Gastrocnemius medialis (tissue), 4 donors: Measurements from ENCODE around the gene MAML3.

Experiments
- POLR2A ChIP-seq, 2 donors: fragments of 450-650 bp; IDR thresholded peaks; one replicate each; pipeline ENCODE4 v1.6.1; 2017; ENCODE audit warnings: antibody characterized with exemption in 2 of 2, mild to moderate bottlenecking in 2 of 2, moderate library complexity in 2 of 2
- TF ChIP-seq, protein P1 (sequence below), 5 experiments: fragments of 450-650 bp in 3 of 5; fragments of 200-600 bp in 2 of 5; sonication (generic) in 2 of 5; IDR thresholded peaks in 4 of 5; conservative IDR thresholded peaks in 1 of 5; 1 replicate in 4 of 5; 2 replicates in 1 of 5; pipeline ENCODE4 v1.5.1; 2016 to 2019; ENCODE audit warnings: antibody characterized with exemption in 5 of 5, mild to moderate bottlenecking in 3 of 5, moderate library complexity in 3 of 5

DNA sequence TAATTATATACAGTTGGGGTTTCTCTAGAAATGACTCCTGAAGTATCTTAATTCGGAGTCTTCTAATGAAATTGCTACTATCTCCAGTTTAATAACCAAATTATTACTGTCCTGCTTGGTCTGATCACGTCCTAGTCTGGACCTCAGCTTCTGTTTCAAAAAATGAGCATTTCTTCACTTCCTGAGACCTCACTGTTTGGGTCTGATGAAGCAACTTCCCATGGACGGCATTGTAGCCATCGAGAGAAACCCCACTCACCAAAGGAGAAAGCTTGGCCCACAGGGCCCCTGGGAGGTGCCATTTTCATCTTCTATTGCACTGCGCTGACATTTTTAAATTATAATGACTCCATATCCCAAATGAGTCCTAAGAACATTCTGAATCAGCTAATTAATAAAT lies 310.3 kb downstream of the MAML3 start:
- TF ChIP-seq, protein P1, sequence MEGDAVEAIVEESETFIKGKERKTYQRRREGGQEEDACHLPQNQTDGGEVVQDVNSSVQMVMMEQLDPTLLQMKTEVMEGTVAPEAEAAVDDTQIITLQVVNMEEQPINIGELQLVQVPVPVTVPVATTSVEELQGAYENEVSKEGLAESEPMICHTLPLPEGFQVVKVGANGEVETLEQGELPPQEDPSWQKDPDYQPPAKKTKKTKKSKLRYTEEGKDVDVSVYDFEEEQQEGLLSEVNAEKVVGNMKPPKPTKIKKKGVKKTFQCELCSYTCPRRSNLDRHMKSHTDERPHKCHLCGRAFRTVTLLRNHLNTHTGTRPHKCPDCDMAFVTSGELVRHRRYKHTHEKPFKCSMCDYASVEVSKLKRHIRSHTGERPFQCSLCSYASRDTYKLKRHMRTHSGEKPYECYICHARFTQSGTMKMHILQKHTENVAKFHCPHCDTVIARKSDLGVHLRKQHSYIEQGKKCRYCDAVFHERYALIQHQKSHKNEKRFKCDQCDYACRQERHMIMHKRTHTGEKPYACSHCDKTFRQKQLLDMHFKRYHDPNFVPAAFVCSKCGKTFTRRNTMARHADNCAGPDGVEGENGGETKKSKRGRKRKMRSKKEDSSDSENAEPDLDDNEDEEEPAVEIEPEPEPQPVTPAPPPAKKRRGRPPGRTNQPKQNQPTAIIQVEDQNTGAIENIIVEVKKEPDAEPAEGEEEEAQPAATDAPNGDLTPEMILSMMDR (IDR thresholded peaks at IDR 0.05 in 4 of 5, conservative IDR thresholded peaks at IDR 0.05 in 1 of 5), result no peak
- no peak for TF ChIP-seq POLR2A (IDR thresholded peaks at IDR 0.05)
